ENCODE measurements around the gene TENM4. TPM values are rescaled to one million over a fixed set of nuclear protein-coding genes. Genes with fewer than 3 reads are reported as not detected.

The TENM4 gene
- total and polyA plus RNA-seq, 2 of the 8 experiments (the other 6 are each of a cell fraction or from before 2014, with no cell fraction given): 3.5 to 7.2 TPM

- FAIRE-seq: no peak
- CTCF ChIA-PET (ENCODE audit: partially characterized antibody): interaction anchor here (1.2 to 1.7 kb wide), 2 partner anchors 13 to 575 kb away, joined by 3 to 4 read pairs; no protein-coding TSS in a partner anchor
- H4K5ac ChIP-seq (ENCODE audit: insufficient read length, low read depth, low read length): no peak overlapping the region
- TF ChIP-seq SIRT6 (IDR thresholded peaks at IDR 0.05; ENCODE audit: low read length) (no peak), TBP (IDR thresholded peaks at IDR 0.05; ENCODE audit: low read depth, low read length) (no peak), JUN (IDR thresholded peaks at IDR 0.05; ENCODE audit: low read depth, low read length) (no peak), USF2 (IDR thresholded peaks at IDR 0.05; ENCODE audit: low read length) (no peak), PHF8 (conservative IDR thresholded peaks at IDR 0.05; ENCODE audit: low read depth, low read length) (no peak), ATF2 (IDR thresholded peaks at IDR 0.05; ENCODE audit: low read length) (no peak), SIX5 (IDR thresholded peaks at IDR 0.05; ENCODE audit: low read depth, low read length) (no peak), TAF1 (IDR thresholded peaks at IDR 0.05; ENCODE audit: low read depth, low read length) (no peak), NANOG (IDR thresholded peaks at IDR 0.05; ENCODE audit: insufficient read depth, low read depth, low read length, poor library complexity, severe bottlenecking) (no peak), HDAC2 (IDR thresholded peaks at IDR 0.05; ENCODE audit: borderline replicate concordance in 1 of 2, low read depth in 2 of 2, low read length in 2 of 2) (no peak), CBX5 (IDR thresholded peaks at IDR 0.05; ENCODE audit: low read depth, low read length) (no peak)
Measured at GRCh38 chr11:79220171-79220570, 220.7 kb downstream of the TENM4 start.

More at GRCh38 chr11:79220171-79220570, 220.7 kb downstream of the TENM4 start:
- H3K23ac ChIP-seq (ENCODE audit: insufficient read length): no peak overlapping the region
- H4K91ac ChIP-seq (replicated peaks; ENCODE audit: insufficient read length, low read length): no peak overlapping the region
- H3K79me1 ChIP-seq (ENCODE audit: low read depth, low read length): no peaks in the 10 kb centered on the region
- H3K4ac ChIP-seq (replicated peaks; ENCODE audit: insufficient read length, low read depth, low read length): no peak overlapping the region
- H3K4me3 ChIP-seq (ENCODE audit: extremely low read depth in 1 of 4, insufficient read depth in 2 of 4, low read depth in 3 of 4, low read length in 4 of 4): no peak overlapping the region
- H3K18ac ChIP-seq (ENCODE audit: extremely low read depth, low read length): no peak overlapping the region
- H3K27me3 ChIP-seq (replicated peaks in 1 of 4; ENCODE audit: control insufficient read depth in 3 of 4, extremely low read depth in 1 of 4, insufficient read depth in 3 of 4, low read length in 3 of 4): no peaks in the 10 kb centered on the region
- no peak overlapping the region for H2BK5ac ChIP-seq (ENCODE audit: low read depth, low read length)
- no peak for DNase-seq (ENCODE audit: low read depth in 1 of 2, low spot score in 2 of 2)
- no peak overlapping the region for H2BK120ac ChIP-seq (replicated peaks; ENCODE audit: low read depth, low read length)
- H3K23me2 ChIP-seq (ENCODE audit: low read depth, low read length): no peaks in the 10 kb centered on the region
- H3K9ac ChIP-seq (replicated peaks in 1 of 4; ENCODE audit: extremely low read depth in 1 of 4, low read depth in 3 of 4, low read length in 3 of 4): no peak overlapping the region
- no peak overlapping the region for H3K14ac ChIP-seq (ENCODE audit: insufficient read length)
- no peak overlapping the region for H2BK20ac ChIP-seq (ENCODE audit: low read length)
- no peak overlapping the region for H2AFZ ChIP-seq (ENCODE audit: low read length)
- no peaks in the 10 kb centered on the region for H3K9me3 ChIP-seq (ENCODE audit: insufficient read depth in 2 of 2, low read depth in 1 of 2, low read length in 1 of 2)
- H3K56ac ChIP-seq (replicated peaks; ENCODE audit: insufficient read length, low read depth, low read length): no peak overlapping the region
- 90% methylated on average over 3 of the region's 3 CpGs; no CpG with 5 or more reads in 1 of the 2 experiments for WGBS, 2 experiments (ENCODE audit: extremely low coverage in 1 of 2, insufficient coverage in 1 of 2, insufficient read length in 1 of 2, insufficient replicate concordance in 2 of 2, low coverage in 1 of 2, low lambda C conversion rate in 2 of 2, missing lambda C conversion rate in 1 of 2)
- no peaks in the 10 kb centered on the region for H3K79me2 ChIP-seq (ENCODE audit: control insufficient read depth in 1 of 2, insufficient read depth in 2 of 2, low read length in 2 of 2)
- no peaks in the 10 kb centered on the region for H3K36me3 ChIP-seq (ENCODE audit: control insufficient read depth in 2 of 4, insufficient read depth in 4 of 4, low read length in 3 of 4)
- H3K27ac ChIP-seq (ENCODE audit: low read depth, low read length): no peak overlapping the region
- H3K4me2 ChIP-seq (ENCODE audit: insufficient read depth in 1 of 2, low read depth in 2 of 2, low read length in 2 of 2): no peak overlapping the region
- POLR2A ChIA-PET (ENCODE audit: partially characterized antibody): interaction anchor here (0.7 kb wide), 1 partner anchor 15 kb away, joined by 3 read pairs; no protein-coding TSS in a partner anchor
- H4K20me1 ChIP-seq (replicated peaks in 1 of 2; ENCODE audit: control insufficient read depth in 1 of 2, insufficient read depth in 2 of 2, low read length in 2 of 2): no peaks in the 10 kb centered on the region
- no peak overlapping the region for H2AK5ac ChIP-seq (ENCODE audit: low read depth, low read length)
- H2BK12ac ChIP-seq (ENCODE audit: low read depth, low read length): no peak overlapping the region
- H3K4me1 ChIP-seq (replicated peaks in 1 of 4; ENCODE audit: control insufficient read depth in 3 of 4, insufficient read depth in 4 of 4, low read length in 3 of 4): no peaks in the 10 kb centered on the region
- H4K8ac ChIP-seq (ENCODE audit: extremely low read depth, insufficient read depth, low read length): no peak overlapping the region
- no peak overlapping the region for H2BK15ac ChIP-seq (ENCODE audit: low read length)
